Stimulated activated naive CD8-positive, alpha-beta T cell treated with anti-CD3 and anti-CD28 coated beads, Interleukin-15, Interleukin-2, amounts not matched to agents 100 ng/mL and 50 ng/mL, for 24 hours (primary cell): ENCODE measurements around the gene MEPCE.
"Not testable (repeated sequence)": the region's sequence is repeated elsewhere in the genome, so short reads cannot be mapped to it uniquely, and the experiment has no call there.

Source experiments
- H3K27ac Mint-ChIP-seq: one replicate; pipeline ENCODE4 v1.8.0; 2021; ENCODE audit warnings: mild to moderate bottlenecking, mixed read lengths
- H3K27me3 Mint-ChIP-seq: one replicate; pipeline ENCODE4 v1.8.0; 2021; ENCODE audit warnings: mixed read lengths
- H3K36me3 Mint-ChIP-seq: one replicate; pipeline ENCODE4 v1.8.0; 2021; ENCODE audit warnings: low read depth, mixed read lengths
- H3K4me1 Mint-ChIP-seq: one replicate; pipeline ENCODE4 v1.8.0; 2021; ENCODE audit warnings: low read depth, mixed read lengths
- H3K4me3 Mint-ChIP-seq: one replicate; pipeline ENCODE4 v1.8.0; 2021; ENCODE audit warnings: mild to moderate bottlenecking, mixed read lengths
- H3K9me3 Mint-ChIP-seq: one replicate; pipeline ENCODE4 v1.8.0; 2021; ENCODE audit warnings: mixed read lengths

MEPCE gene

GRCh38 chr7:100437150-100438100, 7.8 kb downstream of the MEPCE start:
- no peak overlapping the region for H3K27ac Mint-ChIP-seq
- peaks cover 28% of the 10 kb centered on the region for H3K4me1 Mint-ChIP-seq
- peak overlapping the region; percentile 88 for H3K4me3 Mint-ChIP-seq
- no peaks in the 10 kb centered on the region for H3K9me3 Mint-ChIP-seq
- peaks cover 34% of the 10 kb centered on the region for H3K36me3 Mint-ChIP-seq
- no peaks in the 10 kb centered on the region for H3K27me3 Mint-ChIP-seq

- Mint-ChIP-seq H3K4me1 (peaks cover 22% of the 10 kb centered on the region), H3K36me3 (peaks cover 27% of the 10 kb centered on the region), H3K9me3 (no peaks in the 10 kb centered on the region), H3K27me3 (no peaks in the 10 kb centered on the region), H3K27ac (no peak overlapping the region), H3K4me3 (no peak overlapping the region)
Measured at GRCh38 chr7:100438172-100438571, 8.5 kb downstream of the MEPCE start.

DNA sequence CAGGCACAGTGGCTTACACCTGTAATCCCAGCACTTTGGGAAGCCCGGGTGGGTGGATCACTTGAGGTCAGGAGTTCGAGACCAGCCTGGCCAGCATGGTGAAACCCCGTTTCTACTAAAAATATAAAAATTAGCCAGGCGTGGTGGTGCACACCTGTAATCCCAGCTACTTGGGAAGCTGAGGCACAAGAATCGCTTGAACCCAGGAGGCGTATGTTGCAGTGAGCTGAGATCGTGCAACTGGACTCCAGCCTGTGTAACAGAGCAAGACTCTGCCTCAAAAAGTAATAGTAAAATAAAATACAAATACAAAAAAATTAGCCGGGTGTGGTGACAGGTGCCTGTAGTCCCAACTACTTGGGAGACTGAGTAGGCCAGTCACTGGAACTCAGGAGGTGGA, 9.1 kb downstream of the MEPCE start:
- H3K4me1 Mint-ChIP-seq: peaks cover 16% of the 10 kb centered on the region
- H3K27ac Mint-ChIP-seq, H3K27me3 Mint-ChIP-seq, H3K9me3 Mint-ChIP-seq, H3K4me3 Mint-ChIP-seq: not testable (repeated sequence)
- H3K36me3 Mint-ChIP-seq: peaks cover 21% of the 10 kb centered on the region

GRCh38 chr7:100439244-100439643, 9.6 kb downstream of the MEPCE start:
- H3K9me3 Mint-ChIP-seq, H3K4me3 Mint-ChIP-seq, H3K27me3 Mint-ChIP-seq, H3K27ac Mint-ChIP-seq: not testable (repeated sequence)
- peaks cover 16% of the 10 kb centered on the region for H3K36me3 Mint-ChIP-seq
- peaks cover 13% of the 10 kb centered on the region for H3K4me1 Mint-ChIP-seq

DNA sequence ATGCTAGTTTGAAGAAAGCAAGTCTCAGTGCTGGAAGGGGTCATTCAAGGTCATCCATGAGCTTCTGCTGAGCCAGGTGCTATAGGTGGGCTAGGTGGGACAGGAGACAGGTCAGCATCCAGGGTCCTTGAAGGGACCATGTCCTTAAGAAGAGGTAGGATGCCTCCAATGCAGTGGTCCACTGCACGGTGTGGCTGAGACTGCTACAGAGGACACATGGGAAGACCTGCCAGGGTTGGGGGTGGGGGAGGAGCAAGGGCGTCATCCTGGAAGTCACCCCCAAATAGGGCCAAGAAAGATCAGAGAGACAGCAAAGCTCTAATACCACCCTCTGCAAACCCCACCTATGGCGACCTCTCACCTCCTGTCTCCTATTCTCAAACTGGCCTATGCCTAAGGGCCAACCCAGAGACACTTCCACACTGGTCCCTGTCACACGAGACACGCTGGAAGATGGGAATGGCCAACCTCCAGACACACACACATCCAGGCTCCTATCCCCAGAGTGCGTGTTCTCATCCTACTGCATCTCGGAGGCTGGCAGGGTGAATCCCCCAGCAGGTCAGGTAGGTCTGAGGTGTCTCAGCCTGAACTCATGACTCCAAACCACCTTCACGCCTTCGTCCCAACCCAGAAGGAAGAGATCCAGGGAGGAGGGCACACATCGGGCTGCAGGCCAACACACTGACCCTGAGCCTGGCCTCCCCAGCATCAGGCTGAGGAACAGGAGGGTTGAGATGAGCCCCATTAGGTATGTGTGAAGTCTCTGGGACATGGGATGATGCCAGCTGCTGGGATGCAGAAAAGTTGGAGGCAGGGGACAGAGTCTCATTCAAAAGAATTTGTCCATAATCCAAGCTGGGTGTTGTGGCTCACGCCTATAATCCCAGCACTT, 12.3 kb downstream of the MEPCE start:
- H3K36me3 Mint-ChIP-seq: no peaks in the 10 kb centered on the region
- H3K4me3 Mint-ChIP-seq: no peak overlapping the region
- no peaks in the 10 kb centered on the region for H3K9me3 Mint-ChIP-seq
- no peaks in the 10 kb centered on the region for H3K27me3 Mint-ChIP-seq
- peaks cover 10% of the 10 kb centered on the region for H3K4me1 Mint-ChIP-seq
- H3K27ac Mint-ChIP-seq: no peak overlapping the region

GRCh38 chr7:100443096-100443840, 13.6 kb downstream of the MEPCE start:
- Mint-ChIP-seq H3K4me3 (no peak overlapping the region), H3K27me3 (no peaks in the 10 kb centered on the region), H3K9me3 (no peaks in the 10 kb centered on the region), H3K27ac (peak overlapping the region; percentile 69), H3K36me3 (no peaks in the 10 kb centered on the region), H3K4me1 (peaks cover 10% of the 10 kb centered on the region)

DNA sequence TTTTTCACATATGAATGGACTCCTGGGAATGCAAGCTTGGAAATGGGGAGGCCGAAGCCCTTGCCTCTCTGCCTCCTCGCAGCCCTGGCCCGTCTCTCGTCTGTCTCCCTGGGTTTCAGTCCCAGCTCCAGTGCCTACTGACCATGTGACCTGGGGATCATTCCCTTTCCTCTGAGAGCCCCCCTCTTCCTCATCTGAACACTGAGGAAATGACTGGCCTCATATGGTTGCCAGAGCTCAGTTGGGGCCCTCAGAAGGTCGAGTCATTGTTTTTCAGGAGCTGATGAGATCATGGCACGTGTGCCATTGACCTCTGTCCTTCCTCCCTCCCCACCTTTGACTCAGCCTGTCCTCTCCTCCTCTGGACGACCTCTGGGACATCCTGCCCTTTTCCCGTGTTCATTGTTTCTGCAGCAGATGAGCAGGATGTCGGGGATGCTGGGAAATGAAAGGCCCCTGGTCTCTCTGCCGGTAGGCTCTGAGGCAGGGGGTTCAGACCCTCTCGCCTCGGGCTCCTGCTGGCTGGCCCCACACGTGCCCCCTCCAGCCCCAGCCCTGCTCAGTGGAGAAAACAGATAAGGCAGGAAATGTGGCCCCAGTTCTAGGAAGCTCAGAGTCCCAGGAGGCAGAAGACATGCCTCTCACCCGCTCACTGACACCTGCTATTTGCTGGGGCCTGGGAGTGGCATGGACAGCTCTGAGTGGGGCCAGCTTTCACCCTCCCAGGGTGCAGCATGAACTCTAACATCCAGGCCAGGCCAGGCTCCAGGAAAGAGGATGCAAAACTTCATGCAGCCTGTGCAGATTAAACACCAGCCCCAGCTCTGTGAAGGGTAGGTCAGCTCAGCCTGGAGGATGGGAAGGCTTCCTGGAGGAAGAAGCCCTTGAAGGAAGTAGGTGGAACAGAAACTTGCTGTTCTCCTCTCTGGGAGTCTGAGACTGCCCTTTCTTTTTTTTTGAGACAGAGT, 15.0 kb downstream of the MEPCE start:
- H3K27ac Mint-ChIP-seq: peak overlapping the region; percentile 88
- H3K36me3 Mint-ChIP-seq: no peaks in the 10 kb centered on the region
- H3K4me3 Mint-ChIP-seq: no peak overlapping the region
- H3K4me1 Mint-ChIP-seq: peaks cover 10% of the 10 kb centered on the region
- H3K27me3 Mint-ChIP-seq: no peaks in the 10 kb centered on the region
- no peaks in the 10 kb centered on the region for H3K9me3 Mint-ChIP-seq

GRCh38 chr7:100446040-100446439, 16.4 kb downstream of the MEPCE start:
- Mint-ChIP-seq H3K4me3 (no peak overlapping the region), H3K9me3 (no peaks in the 10 kb centered on the region), H3K4me1 (peaks cover 15% of the 10 kb centered on the region), H3K27me3 (no peaks in the 10 kb centered on the region), H3K27ac (no peak overlapping the region), H3K36me3 (no peaks in the 10 kb centered on the region)

DNA sequence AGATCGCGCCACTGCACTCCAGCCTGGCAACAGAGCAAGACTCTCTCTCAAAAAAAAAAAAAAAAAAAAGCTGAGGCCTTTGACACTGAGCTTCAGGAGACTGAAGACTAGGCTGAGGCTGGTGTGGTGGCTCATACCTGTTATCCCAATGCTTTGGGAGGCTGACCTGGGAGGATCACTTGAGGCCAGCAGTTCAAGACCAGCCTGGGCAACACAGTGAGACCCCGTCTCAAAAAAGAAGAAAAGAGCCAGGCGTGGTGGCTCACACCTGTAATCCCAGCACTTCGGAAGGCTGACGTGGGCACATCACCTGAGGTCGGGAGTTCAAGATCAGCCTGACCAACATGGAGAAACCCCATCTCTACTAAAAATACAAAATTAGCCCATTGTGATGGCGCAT, 17.7 kb downstream of the MEPCE start:
- not testable (repeated sequence) for H3K9me3 Mint-ChIP-seq, H3K36me3 Mint-ChIP-seq, H3K27ac Mint-ChIP-seq, H3K4me3 Mint-ChIP-seq, H3K27me3 Mint-ChIP-seq
- H3K4me1 Mint-ChIP-seq: peaks cover 15% of the 10 kb centered on the region

DNA sequence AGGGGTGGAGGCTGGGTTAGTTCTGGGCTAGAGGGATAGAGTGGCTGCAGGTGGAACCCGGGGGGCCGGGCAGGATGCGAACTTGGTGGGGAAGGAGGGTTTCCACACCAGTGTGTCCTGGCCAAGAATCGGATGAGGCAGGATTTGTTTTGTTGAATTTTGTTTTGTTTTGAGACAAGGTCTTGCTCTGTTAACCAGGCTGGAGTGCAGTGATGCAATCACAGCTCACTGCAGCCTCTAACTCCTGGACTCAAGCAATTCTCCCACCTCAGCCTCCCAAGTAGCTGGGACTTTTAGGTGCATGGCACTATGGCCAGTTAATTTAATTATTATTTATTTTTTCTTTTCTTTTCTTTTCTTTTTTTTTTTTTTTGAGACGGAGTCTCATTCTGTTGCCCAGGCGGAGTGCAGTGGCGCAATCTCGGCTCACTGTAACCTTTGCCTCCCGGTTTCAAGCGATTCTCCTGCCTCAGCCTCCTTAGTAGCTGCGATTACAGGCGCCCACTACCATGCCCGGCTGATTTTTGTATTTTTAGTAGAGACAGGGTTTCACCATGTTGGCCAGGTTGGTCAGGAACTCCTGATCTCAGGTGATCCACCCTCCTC, 19.7 kb downstream of the MEPCE start:
- H3K36me3 Mint-ChIP-seq: no peaks in the 10 kb centered on the region
- H3K27ac Mint-ChIP-seq: no peak overlapping the region
- H3K27me3 Mint-ChIP-seq: no peaks in the 10 kb centered on the region
- H3K4me3 Mint-ChIP-seq: no peak overlapping the region
- no peaks in the 10 kb centered on the region for H3K9me3 Mint-ChIP-seq
- peaks cover 12% of the 10 kb centered on the region for H3K4me1 Mint-ChIP-seq

GRCh38 chr7:100452513-100452912, 22.9 kb downstream of the MEPCE start:
- Mint-ChIP-seq H3K4me3 (no peak overlapping the region), H3K36me3 (no peaks in the 10 kb centered on the region), H3K9me3 (no peaks in the 10 kb centered on the region), H3K27ac (no peak overlapping the region), H3K27me3 (no peaks in the 10 kb centered on the region), H3K4me1 (peaks cover 11% of the 10 kb centered on the region)

- H3K9me3 Mint-ChIP-seq, H3K36me3 Mint-ChIP-seq, H3K27ac Mint-ChIP-seq, H3K27me3 Mint-ChIP-seq, H3K4me3 Mint-ChIP-seq: not testable (repeated sequence)
- H3K4me1 Mint-ChIP-seq: peaks cover 11% of the 10 kb centered on the region
Measured at GRCh38 chr7:100453854-100454253, 24.2 kb downstream of the MEPCE start.

DNA sequence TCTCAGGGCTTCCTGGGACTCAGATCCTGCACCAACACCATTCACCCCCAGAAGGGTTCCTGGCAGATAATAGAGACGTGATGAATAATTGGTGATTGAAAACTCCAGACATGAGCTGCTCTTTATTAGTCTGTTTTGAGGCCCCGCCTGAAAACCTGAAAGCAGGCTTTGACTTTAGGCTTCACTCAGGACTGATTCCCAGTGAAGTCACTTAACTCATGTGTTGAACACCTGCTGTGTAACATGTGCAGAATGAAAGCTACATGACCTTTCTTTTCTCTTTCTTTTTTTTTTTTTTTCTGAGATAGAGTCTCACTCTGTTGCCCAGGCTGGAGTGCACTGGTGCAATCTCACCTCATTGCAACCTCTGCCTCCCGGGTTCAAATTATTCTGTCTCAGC, 25.6 kb downstream of the MEPCE start:
- H3K36me3 Mint-ChIP-seq: no peaks in the 10 kb centered on the region
- H3K4me3 Mint-ChIP-seq: no peak overlapping the region
- H3K9me3 Mint-ChIP-seq: no peaks in the 10 kb centered on the region
- H3K27me3 Mint-ChIP-seq: no peaks in the 10 kb centered on the region
- peaks cover 14% of the 10 kb centered on the region for H3K4me1 Mint-ChIP-seq
- no peak overlapping the region for H3K27ac Mint-ChIP-seq
